Activated CD4-positive, alpha-beta T cell treated with anti-CD3 and anti-CD28 coated beads, Interleukin-10, Interleukin-2, amounts not matched to agents 100 ng/mL and 50 ng/mL, durations not matched to agents 16 hours and 8 hours (primary cell): ENCODE measurements around the gene ITGB8.

Experiments used
- DNase-seq: peaks from one replicate; pipeline ENCODE4 v3.0.0-alpha.2; 2020

ITGB8 gene

GRCh38 chr7:20435305-20435704 lies 104.6 kb downstream of the ITGB8 start:
- DNase-seq, result no peak

DNA sequence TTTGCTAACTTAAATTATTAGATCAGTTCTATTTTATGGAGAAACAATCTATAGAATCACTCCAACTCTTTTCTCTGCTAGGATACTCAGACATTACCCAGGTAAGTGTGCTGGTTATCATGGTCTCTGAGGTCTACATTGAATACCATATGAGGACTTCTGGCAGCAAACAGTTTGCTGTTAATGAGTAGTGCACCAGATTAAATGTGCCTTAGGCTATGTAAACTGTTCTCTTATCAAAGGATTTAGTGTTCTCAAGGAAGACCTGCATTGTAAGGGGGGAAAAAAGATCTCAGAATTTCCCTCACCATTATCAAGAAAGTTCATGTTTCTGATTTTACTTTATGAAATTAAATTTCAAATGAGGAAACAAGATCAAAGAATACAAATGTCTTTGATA lies 107.5 kb downstream of the ITGB8 start:
- no peak for DNase-seq

- DNase-seq, result no peak
Observed at GRCh38 chr7:20438694-20439376, 108.1 kb downstream of the ITGB8 start.

DNA sequence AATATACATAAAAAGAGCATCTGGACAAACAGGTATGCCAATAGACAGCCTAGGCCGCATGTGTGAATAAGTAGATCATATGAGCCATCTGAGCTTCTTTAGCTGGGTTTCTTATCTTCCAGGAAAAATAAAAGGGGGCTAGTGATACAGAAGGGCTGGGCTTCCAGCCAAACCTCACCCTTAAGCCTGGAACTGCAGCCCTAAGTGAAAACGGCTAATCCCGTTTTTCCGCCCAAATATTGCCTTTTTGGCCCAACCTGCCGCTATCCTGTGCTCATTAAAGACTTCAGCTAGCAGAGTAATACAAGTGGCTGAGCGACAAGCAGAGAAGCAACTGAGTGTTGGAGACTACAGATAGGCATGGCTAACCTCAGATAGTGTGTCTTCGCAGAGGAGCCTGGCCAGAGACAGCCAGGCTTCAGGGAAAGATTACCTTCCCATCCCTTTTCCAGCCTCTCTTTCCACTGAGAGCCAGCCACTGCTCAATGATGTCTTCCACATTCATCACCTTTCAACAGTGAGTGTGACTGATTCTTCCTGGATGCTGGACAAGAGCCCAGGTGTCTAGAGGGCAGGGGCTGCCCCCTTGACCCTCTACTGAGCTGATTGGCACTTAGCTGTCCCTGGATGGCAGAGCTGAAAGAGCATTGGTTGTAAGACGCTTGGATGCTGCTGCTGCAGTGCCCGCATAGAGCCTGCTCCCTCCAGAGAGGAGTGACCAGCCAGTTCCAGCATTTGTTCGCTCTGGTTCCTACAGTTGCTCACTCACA lies 108.9 kb downstream of the ITGB8 start:
- DNase-seq, result no peak

DNA sequence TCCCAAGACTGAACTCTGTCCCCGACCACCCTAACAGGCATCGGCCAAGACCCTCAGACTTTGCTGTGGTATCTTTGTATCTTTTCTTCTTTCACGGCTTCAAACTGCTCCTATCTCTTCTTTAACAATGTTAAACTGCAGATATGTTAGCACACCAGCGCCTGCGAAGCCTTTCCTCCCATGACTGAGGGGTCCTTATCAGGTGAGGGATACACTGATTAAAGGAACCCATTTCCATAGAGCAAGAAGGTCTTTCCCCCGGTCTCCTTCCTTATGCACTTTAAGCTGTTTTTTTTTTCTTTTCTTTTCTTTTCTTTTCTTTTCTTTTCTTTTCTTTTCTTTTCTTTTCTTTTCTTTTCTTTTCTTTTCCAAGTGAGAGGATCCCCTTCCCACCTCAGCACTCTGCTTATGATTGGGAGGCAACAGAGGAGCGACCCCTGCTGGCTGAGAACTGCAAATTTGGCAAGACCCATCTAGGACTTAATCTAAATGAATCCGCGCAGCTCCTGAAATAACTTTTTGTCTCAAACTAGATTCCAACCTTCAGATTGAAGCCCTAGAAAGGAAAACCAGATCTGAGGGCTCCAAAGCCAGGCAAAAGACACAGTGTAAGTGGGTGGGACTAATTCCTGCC lies 109.9 kb downstream of the ITGB8 start:
- peak; percentile 17 for DNase-seq

- DNase-seq, result no peak
Observed at GRCh38 chr7:20441346-20441745, 110.6 kb downstream of the ITGB8 start.

GRCh38 chr7:20441991-20442441 lies 111.3 kb downstream of the ITGB8 start:
- DNase-seq, result no peak

- DNase-seq, result no peak
Observed at GRCh38 chr7:20442951-20443350, 112.3 kb downstream of the ITGB8 start.

DNA sequence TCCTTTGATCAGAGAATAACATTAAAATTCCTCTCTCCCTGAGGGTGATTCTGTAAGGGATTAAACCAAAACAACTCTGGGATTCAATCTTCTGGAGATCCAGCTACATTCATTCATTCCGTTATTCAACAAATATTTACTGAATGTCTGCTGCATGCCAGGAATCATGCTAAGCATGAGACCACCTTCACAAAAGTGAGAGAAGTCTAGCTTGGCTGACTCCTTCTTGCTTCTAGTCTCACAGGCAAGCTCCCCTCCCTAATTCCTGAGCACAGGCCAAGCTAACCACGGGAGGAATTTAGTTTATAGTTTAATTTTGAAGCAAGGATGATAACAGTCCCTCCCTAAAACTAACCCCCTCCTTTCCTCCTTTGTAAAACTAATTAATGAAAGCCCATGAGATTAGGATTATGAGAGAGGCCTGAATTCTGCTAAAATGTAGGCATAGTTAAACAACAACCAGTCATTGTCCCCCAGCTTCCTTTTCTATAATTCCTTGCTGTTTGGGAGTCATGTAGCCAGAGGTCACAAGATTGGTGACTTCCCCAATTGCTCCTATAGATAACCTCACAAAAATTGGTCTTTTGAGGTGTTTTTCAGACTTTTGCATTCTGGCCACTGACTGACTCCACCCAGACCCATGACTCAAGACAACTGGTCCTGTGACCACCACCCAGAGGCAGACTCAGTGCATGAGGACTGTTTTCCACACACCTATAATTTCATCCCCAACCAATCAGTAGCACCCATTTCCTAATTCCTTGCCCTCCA lies 113.5 kb downstream of the ITGB8 start:
- DNase-seq, result no peak

DNA sequence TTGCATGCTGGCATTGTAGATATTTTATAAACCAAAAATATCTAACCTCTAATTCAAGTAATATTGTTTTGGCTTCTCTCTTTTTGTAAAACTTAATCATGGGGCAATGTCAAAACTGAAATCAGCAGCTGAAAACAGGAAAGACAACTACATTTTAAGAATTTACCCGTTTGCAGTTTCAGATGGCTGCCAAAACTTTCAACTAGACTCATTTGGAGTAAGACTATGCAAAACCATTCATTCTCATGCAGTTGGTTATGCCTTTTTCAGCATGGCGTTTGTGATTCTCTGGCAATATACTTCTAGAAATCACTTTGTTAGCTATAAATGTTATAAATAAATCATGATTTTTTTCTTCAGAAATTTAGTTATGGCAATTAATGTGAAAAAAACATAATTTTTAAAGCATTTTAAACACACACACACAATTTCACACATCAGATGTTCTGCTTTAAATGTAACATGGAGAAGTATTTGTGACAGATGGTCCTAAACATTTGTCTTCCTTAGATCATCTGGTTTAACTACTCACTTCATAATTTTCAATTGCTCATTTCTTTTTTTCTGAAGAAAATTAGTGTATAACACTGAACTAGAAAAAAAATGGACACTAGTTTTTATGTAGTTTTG lies 116.4 kb downstream of the ITGB8 start:
- DNase-seq, result no peak

- DNase-seq, result no peak
Observed at GRCh38 chr7:20449176-20449575, 118.5 kb downstream of the ITGB8 start.

DNA sequence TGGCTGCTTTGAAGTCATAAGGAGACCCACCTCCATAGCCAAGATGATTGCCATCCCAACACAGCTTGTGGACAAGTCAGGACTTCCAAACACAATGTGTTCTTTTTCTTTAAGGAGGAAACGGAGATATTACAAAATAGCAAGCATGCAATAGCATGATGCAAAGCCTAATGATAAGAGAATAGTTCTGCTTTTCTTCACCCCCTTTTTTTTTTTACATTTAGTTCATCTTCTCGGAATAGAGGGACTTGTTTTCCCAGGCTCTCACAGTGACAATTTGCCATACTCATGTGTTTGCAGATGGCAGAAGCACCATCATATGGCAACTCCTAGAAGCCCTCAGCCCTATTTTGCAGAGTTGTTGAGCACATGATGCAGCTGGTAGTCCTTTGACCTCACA lies 119.8 kb downstream of the ITGB8 start:
- DNase-seq, result no peak

DNA sequence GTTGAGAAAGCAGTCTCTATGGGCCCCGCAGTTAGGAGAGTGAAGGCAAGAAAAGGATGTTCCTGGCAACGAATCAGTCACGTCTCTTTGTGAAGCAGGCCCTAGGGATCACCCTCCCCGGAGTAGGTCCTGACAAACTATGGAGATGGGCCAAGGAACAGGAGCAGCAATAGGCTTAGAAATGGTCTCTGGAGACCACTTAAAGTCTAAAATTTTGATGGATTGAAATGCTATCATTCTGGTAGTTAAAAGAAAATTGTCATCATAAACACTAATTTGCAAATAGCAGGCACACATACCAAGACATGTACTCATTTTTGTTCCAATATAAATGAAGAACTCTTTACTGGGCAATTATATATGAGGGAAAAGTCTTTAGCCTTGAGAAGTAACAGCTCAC lies 123.5 kb downstream of the ITGB8 start:
- no peak for DNase-seq

DNA sequence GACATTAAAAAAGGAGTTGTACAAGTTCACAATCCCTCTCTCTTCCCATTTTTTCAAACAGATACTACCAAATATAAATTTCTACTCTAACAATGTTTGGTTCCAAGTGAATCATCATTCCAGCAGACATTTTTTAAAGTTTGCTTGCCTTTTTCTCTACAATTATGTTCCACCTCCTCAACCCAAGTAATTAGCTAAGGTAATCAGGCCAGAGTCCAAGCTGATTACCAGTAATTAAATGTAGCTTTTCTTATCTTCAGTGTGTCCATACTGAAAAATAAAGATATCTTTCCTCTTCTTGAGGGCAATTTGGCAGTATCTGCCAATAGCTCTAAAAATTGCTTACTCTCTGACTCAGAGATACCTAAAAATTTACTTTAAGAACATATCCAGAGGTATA lies 126.0 kb downstream of the ITGB8 start:
- no peak for DNase-seq

DNA sequence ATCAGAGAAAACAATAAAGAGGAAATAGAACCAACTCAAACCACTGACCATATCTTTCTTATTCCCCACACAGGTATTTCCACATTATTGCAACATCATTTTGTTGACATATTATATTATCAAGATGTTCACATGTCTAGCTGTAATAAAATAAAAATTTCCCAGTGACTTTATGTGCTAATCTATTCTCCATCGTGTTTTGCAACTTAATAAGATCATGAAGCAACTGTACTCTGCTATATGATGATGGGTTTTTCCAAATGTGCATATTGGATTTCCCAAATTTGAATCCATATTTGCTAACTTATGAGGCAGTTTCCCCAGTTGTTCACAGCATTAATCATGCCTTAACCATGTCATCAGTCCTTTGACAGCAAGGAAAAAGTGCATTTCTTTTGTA lies 127.8 kb downstream of the ITGB8 start:
- no peak for DNase-seq

- DNase-seq, result no peak
Observed at GRCh38 chr7:20459419-20459818, 128.7 kb downstream of the ITGB8 start.

DNA sequence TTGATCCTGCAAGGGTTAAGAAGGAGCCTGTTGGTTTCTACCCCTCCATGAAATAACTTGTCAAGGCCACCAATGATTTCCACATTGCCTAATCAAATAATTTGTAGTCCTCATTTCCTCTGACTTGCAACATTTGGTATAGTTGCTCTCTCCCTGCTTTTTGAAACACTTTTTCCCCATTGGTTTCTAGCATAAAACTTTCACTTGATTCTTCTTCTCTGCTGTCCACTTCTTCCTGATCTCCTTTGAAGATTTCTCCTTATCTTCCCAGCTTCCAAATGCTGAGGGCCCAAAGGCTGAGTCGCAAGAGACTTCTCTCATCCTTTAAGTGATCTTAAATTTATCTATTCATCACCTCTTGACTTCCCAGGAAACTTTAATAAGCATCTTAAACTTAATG lies 134.2 kb downstream of the ITGB8 start:
- no peak for DNase-seq
